SK-N-SH (cell line): Measurements from ENCODE around the gene SCAF1. TPM values are rescaled to one million over a fixed set of nuclear protein-coding genes. Genes with fewer than 3 reads are reported as not detected.

Source experiments
- CTCF ChIA-PET: fragments of 300-600, 350-600 bp; formaldehyde crosslinking; extraction: SDS; loops from one replicate; lab custom pipeline; 2021; lab: Yijun Ruan, JAX
- POLR2A ChIA-PET: fragments of 350-600 bp; sonication (Branson Sonifier 250); formaldehyde crosslinking; extraction: SDS; loops from one replicate; lab custom pipeline; 2020; ENCODE audit warnings: antibody characterized with exemption, inconsistent platforms; lab: Yijun Ruan, JAX
- DNase-seq: peaks from one replicate; pipeline ENCODE4 v3.0.0; 2012
- H2AFZ ChIP-seq: fragments of 200-600 bp; sonication (generic); 2 replicates; pipeline ENCODE4 v1.8.1; 2016; ENCODE audit warnings: antibody characterized with exemption, mild to moderate bottlenecking, low read depth
- H3F3A ChIP-seq: fragments of 200-600 bp; sonication (generic); replicated peaks from 2 replicates; pipeline ENCODE3; 2016; ENCODE audit warnings: antibody characterized with exemption, mild to moderate bottlenecking; ENCODE audit not compliant: insufficient read depth
- H3K27ac ChIP-seq, 2 experiments: fragments of 200-500 bp in 1 of 2; fragments of 200-600 bp in 1 of 2; sonication (Bioruptor generic) in 1 of 2; sonication (generic), shearing (Covaris generic) in 1 of 2; 2 replicates each; pipeline versions ENCODE4 v1.5.1 to v1.6.1; 2014 to 2016; ENCODE audit warnings: low read depth in 2 of 2, inconsistent platforms in 1 of 2, low read length in 1 of 2, mild to moderate bottlenecking in 1 of 2, mixed read lengths in 1 of 2
- H3K27me3 ChIP-seq: fragments of 200-600 bp; sonication (generic), shearing (Covaris generic); 2 replicates; pipeline ENCODE4 v1.6.1; 2016; ENCODE audit warnings: mixed run types; ENCODE audit not compliant: insufficient read depth
- H3K36me3 ChIP-seq, 2 experiments: fragments of 200-500 bp in 1 of 2; fragments of 200-600 bp in 1 of 2; sonication (Bioruptor generic) in 1 of 2; sonication (generic) in 1 of 2; replicated peaks in 1 of 2; 2 replicates each; pipeline versions ENCODE3 to v1.5.1; 2014 to 2016; ENCODE audit warnings: low read length in 1 of 2, mild to moderate bottlenecking in 1 of 2; ENCODE audit not compliant: insufficient read depth in 2 of 2, control insufficient read depth in 1 of 2
- H3K4me1 ChIP-seq, 2 experiments: fragments of 200-500 bp in 1 of 2; fragments of 200-600 bp in 1 of 2; sonication (Bioruptor generic) in 1 of 2; sonication (generic), shearing (Covaris generic) in 1 of 2; 2 replicates each; pipeline versions ENCODE4 v1.5.1 to v1.6.1; 2014 to 2016; ENCODE audit warnings: low read depth in 1 of 2, low read length in 1 of 2, mixed run types in 1 of 2; ENCODE audit not compliant: insufficient read depth in 2 of 2, control insufficient read depth in 1 of 2
- H3K4me2 ChIP-seq: fragments of 200-600 bp; sonication (generic), shearing (Covaris generic); 2 replicates; pipeline ENCODE4 v1.6.1; 2017; ENCODE audit warnings: mixed run types
- H3K4me3 ChIP-seq, 2 experiments: fragments of 200-500 bp in 1 of 2; fragments of 200-600 bp in 1 of 2; sonication (Bioruptor generic) in 1 of 2; sonication (generic), shearing (Covaris generic) in 1 of 2; 2 replicates each; pipeline versions ENCODE4 v1.5.1 to v1.8.1; 2014 to 2016; ENCODE audit warnings: low read depth in 2 of 2, inconsistent platforms in 1 of 2, low read length in 1 of 2, mild to moderate bottlenecking in 1 of 2, mixed read lengths in 1 of 2, moderate library complexity in 1 of 2
- H3K79me2 ChIP-seq: fragments of 200-600 bp; sonication (generic); 2 replicates; pipeline ENCODE4 v1.8.1; 2017; ENCODE audit warnings: mild to moderate bottlenecking; ENCODE audit not compliant: insufficient read depth
- H3K9ac ChIP-seq: fragments of 200-600 bp; sonication (generic); 2 replicates; pipeline ENCODE4 v1.6.1; 2017; ENCODE audit warnings: mixed run types
- H3K9me2 ChIP-seq: fragments of 200-600 bp; sonication (generic); 2 replicates; pipeline ENCODE4 v1.6.1; 2017; ENCODE audit warnings: mixed run types
- H3K9me3 ChIP-seq: fragments of 200-600 bp; sonication (generic); 2 replicates; pipeline ENCODE4 v1.6.1; 2017; ENCODE audit warnings: mixed run types, mild to moderate bottlenecking, moderate library complexity
- H4K20me1 ChIP-seq: fragments of 200-600 bp; sonication (generic); 2 replicates; pipeline ENCODE4 v1.6.1; 2017; ENCODE audit warnings: mild to moderate bottlenecking, mixed run types; ENCODE audit not compliant: insufficient read depth
- CHD2 ChIP-seq: fragments of 150-350 bp; IDR thresholded peaks from 2 replicates; pipeline ENCODE4 v1.6.1; 2018; ENCODE audit warnings: low read length; ENCODE audit not compliant: partially characterized antibody
- EZH2phosphoT487 ChIP-seq: fragments of 200-600 bp; sonication (generic); IDR thresholded peaks from 2 replicates; pipeline ENCODE4 v1.6.1; 2017; ENCODE audit warnings: low read depth, mixed run types, mild to moderate bottlenecking, antibody characterized with exemption, moderate library complexity, borderline replicate concordance
- FOSL2 ChIP-seq: IDR thresholded peaks from 2 replicates; pipeline ENCODE4 v1.4.0; 2012; ENCODE audit warnings: low read depth, mild to moderate bottlenecking, moderate library complexity, borderline replicate concordance
- FOXM1 ChIP-seq: IDR thresholded peaks from 2 replicates; pipeline ENCODE4 v1.4.0; 2012; ENCODE audit warnings: low read depth, mild to moderate bottlenecking
- GABPA ChIP-seq: IDR thresholded peaks from 2 replicates; pipeline ENCODE4 v1.4.0; 2012; ENCODE audit warnings: low read depth, mild to moderate bottlenecking
- NFIC ChIP-seq: IDR thresholded peaks from 2 replicates; pipeline ENCODE4 v1.4.0; 2012; ENCODE audit warnings: borderline replicate concordance
- RAD21 ChIP-seq: IDR thresholded peaks from 2 replicates; pipeline ENCODE4 v1.6.1; 2012; ENCODE audit warnings: mild to moderate bottlenecking, low read length
- RFX5 ChIP-seq: IDR thresholded peaks from 2 replicates; pipeline ENCODE4 v1.6.1; 2012; ENCODE audit warnings: mild to moderate bottlenecking, improper control_type of control experiment, low read length
- RXRA ChIP-seq: IDR thresholded peaks from 2 replicates; pipeline ENCODE4 v1.4.0; 2012; ENCODE audit warnings: low read depth, mild to moderate bottlenecking, borderline replicate concordance
- TAF1 ChIP-seq: IDR thresholded peaks from 2 replicates; pipeline ENCODE4 v1.6.1; 2012; ENCODE audit warnings: low read depth, mild to moderate bottlenecking, low read length, moderate library complexity, borderline replicate concordance
- TEAD4 ChIP-seq: IDR thresholded peaks from 2 replicates; pipeline ENCODE4 v1.4.0; 2012; ENCODE audit warnings: mild to moderate bottlenecking, borderline replicate concordance; ENCODE audit not compliant: insufficient read depth
- YY1 ChIP-seq: IDR thresholded peaks from 2 replicates; pipeline ENCODE4 v1.4.0; 2012; ENCODE audit warnings: low read depth, mild to moderate bottlenecking
- WGBS: methylation state at CpG from one replicate; pipeline ENCODE4 v1.1.6; 2017; ENCODE audit warnings: low lambda C conversion rate; 5-methylcytosine and 5-hydroxymethylcytosine counted together
- polyA plus RNA-seq, 3 experiments: library from polyadenylated mRNA; depleted of rRNA; stranded (reverse); fragments of >200 nt; gene quantifications; 2 replicates each; pipeline ENCODE4 v1.2.3, GENCODE V29; 2012
- TF ChIP-seq, protein P1 (sequence below): IDR thresholded peaks from 2 replicates; pipeline ENCODE4 v1.6.1; 2012; ENCODE audit warnings: mild to moderate bottlenecking, low read depth, low read length, moderate library complexity
- TF ChIP-seq, protein P2 (sequence below): IDR thresholded peaks from 2 replicates; pipeline ENCODE4 v1.4.0; 2012; ENCODE audit warnings: low read depth, borderline replicate concordance
- TF ChIP-seq, protein P3 (sequence below): IDR thresholded peaks from 2 replicates; pipeline ENCODE4; 2012

SCAF1 gene
- polyA plus RNA-seq, 1 of the 3 experiments (the other 2 are of a cell fraction): 9.5 TPM

DNA sequence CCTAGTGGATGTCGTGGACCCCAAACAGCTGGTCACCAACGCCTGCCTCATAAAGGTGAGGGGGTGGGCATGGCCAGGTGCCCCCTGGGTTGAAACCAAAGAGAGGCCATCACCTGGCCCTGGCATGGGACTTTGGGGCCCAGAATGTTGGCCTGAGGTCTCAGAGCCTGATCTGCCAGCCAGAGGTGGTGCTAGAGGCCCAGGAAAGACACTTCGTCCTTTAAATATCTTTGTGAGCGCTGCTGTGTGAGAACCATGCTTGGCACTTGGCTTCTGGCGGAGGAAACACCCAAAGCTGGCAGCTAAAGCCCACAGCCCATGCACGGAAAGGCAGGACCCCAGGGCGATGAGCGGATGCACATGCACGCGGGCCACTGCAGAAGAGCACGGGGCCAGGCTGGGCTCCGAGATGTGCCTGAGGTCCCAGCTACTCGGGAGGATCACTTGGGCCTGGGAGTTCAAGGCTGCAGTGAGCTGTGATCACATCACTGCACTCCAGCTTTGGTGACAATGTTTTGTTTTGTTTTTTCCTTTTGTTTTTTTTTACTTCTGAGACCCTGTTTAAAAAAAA is 43.1 kb downstream of the SCAF1 start:
- Histone ChIP-seq H3K27me3 (no peaks in the 10 kb centered on the region), H3K27ac (no peak overlapping the region), H3K9me2 (no peaks in the 10 kb centered on the region), H3K9me3 (no peaks in the 10 kb centered on the region)
- 89% methylated on average over 7 of the region's 13 CpGs for WGBS
- no peak for DNase-seq
- CTCF ChIA-PET: interaction anchor here (1.3 to 2.0 kb wide), 3 partner anchors 9 to 182 kb away, joined by 3 to 7 read pairs (median 4); partner anchors contain the start of gene PRMT1
- no peak for TF ChIP-seq TEAD4
- TF ChIP-seq RAD21: no peak
- TF ChIP-seq RXRA: no peak
- TF ChIP-seq NFIC: no peak
- TF ChIP-seq RFX5: no peak
- TF ChIP-seq TAF1: no peak
- no peak for TF ChIP-seq FOXM1
- TF ChIP-seq, all 33 proteins: peak for 0
- peaks cover 15% of the 10 kb centered on the region for H3F3A ChIP-seq
- H3K4me2 ChIP-seq: no peak overlapping the region
- POLR2A ChIA-PET: no interaction called here
- peaks cover 35 to 57% of the 10 kb centered on the region in 2 experiments for H3K36me3 ChIP-seq
- H3K4me1 ChIP-seq: peaks cover 11 to 19% of the 10 kb centered on the region in 2 experiments; a peak in 3 of 4 replicates
- H3K9ac ChIP-seq: no peak overlapping the region
- peaks cover 32% of the 10 kb centered on the region for H3K79me2 ChIP-seq
- no peak overlapping the region for H2AFZ ChIP-seq
- H4K20me1 ChIP-seq: peaks cover 34% of the 10 kb centered on the region
- H3K4me3 ChIP-seq: no peak overlapping the region

DNA sequence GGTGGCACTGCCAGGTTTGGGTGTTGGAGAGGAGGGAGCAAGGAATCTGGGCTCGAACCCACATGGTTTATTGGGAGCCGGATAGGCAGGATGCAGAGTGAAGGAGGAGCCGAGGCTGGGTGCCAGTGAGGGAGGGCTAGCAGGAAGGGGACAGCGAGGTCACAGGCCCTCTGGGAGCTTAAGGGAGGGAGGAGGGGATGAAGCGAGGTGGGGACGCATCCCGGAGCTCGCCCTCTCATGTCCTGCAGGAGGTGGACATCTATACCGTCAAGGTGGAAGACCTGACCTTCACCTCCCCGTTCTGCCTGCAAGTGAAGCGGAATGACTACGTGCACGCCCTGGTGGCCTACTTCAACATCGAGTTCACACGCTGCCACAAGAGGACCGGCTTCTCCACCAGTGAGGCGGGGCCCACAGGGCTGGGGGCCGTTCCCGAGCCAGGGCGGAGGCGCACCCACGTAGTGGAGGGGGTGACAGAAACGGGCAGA is 43.9 kb downstream of the SCAF1 start:
- Histone ChIP-seq H3K4me3 (no peak overlapping the region), H3F3A (peaks cover 15% of the 10 kb centered on the region), H3K27me3 (no peaks in the 10 kb centered on the region), H3K79me2 (peaks cover 24% of the 10 kb centered on the region), H3K9me3 (no peaks in the 10 kb centered on the region), H3K9me2 (no peaks in the 10 kb centered on the region), H4K20me1 (peaks cover 28% of the 10 kb centered on the region), H3K4me2 (no peak overlapping the region), H3K9ac (no peak overlapping the region), H2AFZ (no peak overlapping the region), H3K36me3 (peaks cover 34 to 57% of the 10 kb centered on the region in 2 experiments), H3K27ac (no peak overlapping the region), H3K4me1 (peaks cover 6 to 18% of the 10 kb centered on the region in 2 experiments; a peak in 2 of 4 replicates)
- TF ChIP-seq YY1 (no peak), RXRA (no peak), GABPA (no peak), FOSL2 (no peak), TAF1 (no peak), EZH2phosphoT487 (no peak), RAD21 (no peak), CHD2 (no peak)
- TF ChIP-seq, protein P1, sequence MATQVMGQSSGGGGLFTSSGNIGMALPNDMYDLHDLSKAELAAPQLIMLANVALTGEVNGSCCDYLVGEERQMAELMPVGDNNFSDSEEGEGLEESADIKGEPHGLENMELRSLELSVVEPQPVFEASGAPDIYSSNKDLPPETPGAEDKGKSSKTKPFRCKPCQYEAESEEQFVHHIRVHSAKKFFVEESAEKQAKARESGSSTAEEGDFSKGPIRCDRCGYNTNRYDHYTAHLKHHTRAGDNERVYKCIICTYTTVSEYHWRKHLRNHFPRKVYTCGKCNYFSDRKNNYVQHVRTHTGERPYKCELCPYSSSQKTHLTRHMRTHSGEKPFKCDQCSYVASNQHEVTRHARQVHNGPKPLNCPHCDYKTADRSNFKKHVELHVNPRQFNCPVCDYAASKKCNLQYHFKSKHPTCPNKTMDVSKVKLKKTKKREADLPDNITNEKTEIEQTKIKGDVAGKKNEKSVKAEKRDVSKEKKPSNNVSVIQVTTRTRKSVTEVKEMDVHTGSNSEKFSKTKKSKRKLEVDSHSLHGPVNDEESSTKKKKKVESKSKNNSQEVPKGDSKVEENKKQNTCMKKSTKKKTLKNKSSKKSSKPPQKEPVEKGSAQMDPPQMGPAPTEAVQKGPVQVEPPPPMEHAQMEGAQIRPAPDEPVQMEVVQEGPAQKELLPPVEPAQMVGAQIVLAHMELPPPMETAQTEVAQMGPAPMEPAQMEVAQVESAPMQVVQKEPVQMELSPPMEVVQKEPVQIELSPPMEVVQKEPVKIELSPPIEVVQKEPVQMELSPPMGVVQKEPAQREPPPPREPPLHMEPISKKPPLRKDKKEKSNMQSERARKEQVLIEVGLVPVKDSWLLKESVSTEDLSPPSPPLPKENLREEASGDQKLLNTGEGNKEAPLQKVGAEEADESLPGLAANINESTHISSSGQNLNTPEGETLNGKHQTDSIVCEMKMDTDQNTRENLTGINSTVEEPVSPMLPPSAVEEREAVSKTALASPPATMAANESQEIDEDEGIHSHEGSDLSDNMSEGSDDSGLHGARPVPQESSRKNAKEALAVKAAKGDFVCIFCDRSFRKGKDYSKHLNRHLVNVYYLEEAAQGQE: no peak
- TF ChIP-seq, protein P2, sequence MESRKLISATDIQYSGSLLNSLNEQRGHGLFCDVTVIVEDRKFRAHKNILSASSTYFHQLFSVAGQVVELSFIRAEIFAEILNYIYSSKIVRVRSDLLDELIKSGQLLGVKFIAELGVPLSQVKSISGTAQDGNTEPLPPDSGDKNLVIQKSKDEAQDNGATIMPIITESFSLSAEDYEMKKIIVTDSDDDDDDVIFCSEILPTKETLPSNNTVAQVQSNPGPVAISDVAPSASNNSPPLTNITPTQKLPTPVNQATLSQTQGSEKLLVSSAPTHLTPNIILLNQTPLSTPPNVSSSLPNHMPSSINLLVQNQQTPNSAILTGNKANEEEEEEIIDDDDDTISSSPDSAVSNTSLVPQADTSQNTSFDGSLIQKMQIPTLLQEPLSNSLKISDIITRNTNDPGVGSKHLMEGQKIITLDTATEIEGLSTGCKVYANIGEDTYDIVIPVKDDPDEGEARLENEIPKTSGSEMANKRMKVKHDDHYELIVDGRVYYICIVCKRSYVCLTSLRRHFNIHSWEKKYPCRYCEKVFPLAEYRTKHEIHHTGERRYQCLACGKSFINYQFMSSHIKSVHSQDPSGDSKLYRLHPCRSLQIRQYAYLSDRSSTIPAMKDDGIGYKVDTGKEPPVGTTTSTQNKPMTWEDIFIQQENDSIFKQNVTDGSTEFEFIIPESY: no peak
- TF ChIP-seq, protein P3, sequence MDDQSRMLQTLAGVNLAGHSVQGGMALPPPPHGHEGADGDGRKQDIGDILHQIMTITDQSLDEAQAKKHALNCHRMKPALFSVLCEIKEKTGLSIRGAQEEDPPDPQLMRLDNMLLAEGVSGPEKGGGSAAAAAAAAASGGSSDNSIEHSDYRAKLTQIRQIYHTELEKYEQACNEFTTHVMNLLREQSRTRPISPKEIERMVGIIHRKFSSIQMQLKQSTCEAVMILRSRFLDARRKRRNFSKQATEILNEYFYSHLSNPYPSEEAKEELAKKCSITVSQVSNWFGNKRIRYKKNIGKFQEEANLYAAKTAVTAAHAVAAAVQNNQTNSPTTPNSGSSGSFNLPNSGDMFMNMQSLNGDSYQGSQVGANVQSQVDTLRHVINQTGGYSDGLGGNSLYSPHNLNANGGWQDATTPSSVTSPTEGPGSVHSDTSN: no peak
- POLR2A ChIA-PET: interaction anchor here (1.1 kb wide), 1 partner anchor 9 kb away, joined by 3 read pairs; the partner anchor contains the start of gene PRMT1
- CTCF ChIA-PET: interaction anchor here (1.7 to 8.0 kb wide), 3 partner anchors 8 to 183 kb away, joined by 3 to 75 read pairs (median 7); partner anchors contain the start of gene PRMT1
- 88% methylated on average over 20 of the region's 23 CpGs for WGBS
- no peak for DNase-seq
